Epithelial cell of esophagus (primary cell): Measurements from ENCODE around the gene LRRC14B.

Experiments used
- DNase-seq: peaks from one replicate; pipeline ENCODE4 v3.0.0; 2010; ENCODE audit warnings: low read depth
- H3K4me3 ChIP-seq: 2 replicates; pipeline ENCODE4 v1.5.1; 2011; ENCODE audit warnings: mild to moderate bottlenecking, low read length, control low read depth
- CTCF ChIP-seq: IDR thresholded peaks from 2 replicates; pipeline ENCODE4 v1.5.1; 2011; ENCODE audit warnings: low read depth, mild to moderate bottlenecking, low read length, control low read depth, inconsistent platforms; ENCODE audit not compliant: insufficient read depth; ENCODE audit errors: missing control alignments

Gene LRRC14B

GRCh38 chr5:191036-191948, at the start of gene LRRC14B:
Gene LRRC14B, plus strand, starts transcription at chr5:191495. Its CDS starts 44 bp downstream, at chr5:191539.
- no peak for DNase-seq
- TF ChIP-seq CTCF: no peak
- no peak within 1 kb of the TSS for H3K4me3 ChIP-seq

- DNase-seq: no peak
- TF ChIP-seq CTCF: no peak
- H3K4me3 ChIP-seq: no peak overlapping the region
Measured at GRCh38 chr5:141761-142160, 49.5 kb upstream of the LRRC14B start.

GRCh38 chr5:142246-142810, 49.0 kb upstream of the LRRC14B start:
- no peak overlapping the region for H3K4me3 ChIP-seq
- DNase-seq: no peak
- TF ChIP-seq CTCF: no peak

GRCh38 chr5:143041-143440, 48.3 kb upstream of the LRRC14B start:
- H3K4me3 ChIP-seq: no peak overlapping the region
- DNase-seq: no peak
- TF ChIP-seq CTCF: no peak

GRCh38 chr5:144941-145340, 46.4 kb upstream of the LRRC14B start:
- DNase-seq: no peak
- TF ChIP-seq CTCF: no peak

GRCh38 chr5:145585-146323, 45.5 kb upstream of the LRRC14B start:
- H3K4me3 ChIP-seq: no peak overlapping the region
- no peak for DNase-seq
- TF ChIP-seq CTCF: no peak

More at GRCh38 chr5:144941-145340, 46.4 kb upstream of the LRRC14B start:
- H3K4me3 ChIP-seq: no peak overlapping the region
